Measurements from ENCODE around the gene LACC1. TPM values are rescaled to one million over a fixed set of nuclear protein-coding genes. Genes with fewer than 3 reads are reported as not detected.

Gene LACC1
- total RNA-seq = 1 to 10 TPM in 2 of 4 donors, under 1 TPM in 2; 0.71 to 4.5 (median 1.7) TPM

- H3K4me1 ChIP-seq = peaks cover 4 to 6% of the 10 kb centered on the region in 2 donors
- no peaks in the 10 kb centered on the region for H3K9me3 ChIP-seq
- TF ChIP-seq CTCF (IDR thresholded peaks at IDR 0.05 in 4 of 5, conservative IDR thresholded peaks at IDR 0.05 in 1 of 5) = no peak
- TF ChIP-seq POLR2A (IDR thresholded peaks at IDR 0.05) = no peak
- in situ Hi-C loops (cut with MboI; ENCODE audit: low sequenced_read_pairs in 4 of 4) = loop anchor here in 1 of 4 donors (10.0 kb wide), 1 partner anchor 905 kb away; no protein-coding TSS in a partner anchor
- DNase-seq (peak in 1 of 2 donors; percentile 23), ATAC-seq (peak; percentile 16 to 28)
- intact Hi-C loops (cut with DNase I; ENCODE audit: low total_unique reads) = loop anchor here (5.0 to 10.0 kb wide), 4 partner anchors 575 to 907 kb away; partner anchors contain the start of gene DNAJC15
- peak within 1 kb of the TSS; percentile 85 to 90 (median 88) for H3K27ac ChIP-seq
- no peaks in the 10 kb centered on the region for H3K27me3 ChIP-seq
- H3K36me3 ChIP-seq = no peaks in the 10 kb centered on the region
- peak within 1 kb of the TSS; percentile 87 to 97 (median 94) for H3K4me3 ChIP-seq
Measured at GRCh38 chr13:43879755-43880181, at the start of gene LACC1. Gene LACC1 (plus strand): TSS chr13:43879904. CDS start chr13:43880986, 1,082 bp downstream.

GRCh38 chr13:43830497-43830881, 49.2 kb upstream of the LACC1 start:
- Histone ChIP-seq H3K9me3 (no peaks in the 10 kb centered on the region), H3K4me1 (no peaks in the 10 kb centered on the region), H3K4me3 (no peak overlapping the region), H3K36me3 (no peaks in the 10 kb centered on the region), H3K27ac (no peak overlapping the region), H3K27me3 (no peaks in the 10 kb centered on the region)
- no peak for ATAC-seq
- intact Hi-C loops (cut with DNase I; ENCODE audit: low total_unique reads) (no loop called here), in situ Hi-C loops (cut with MboI; ENCODE audit: low sequenced_read_pairs in 4 of 4) (no loop called here)
- TF ChIP-seq CTCF (IDR thresholded peaks at IDR 0.05 in 4 of 5, conservative IDR thresholded peaks at IDR 0.05 in 1 of 5) (no peak), POLR2A (IDR thresholded peaks at IDR 0.05) (no peak)
- DNase-seq = no peak

- no peaks in the 10 kb centered on the region for H3K4me1 ChIP-seq
- TF ChIP-seq POLR2A (IDR thresholded peaks at IDR 0.05) (no peak), CTCF (IDR thresholded peaks at IDR 0.05 in 4 of 5, conservative IDR thresholded peaks at IDR 0.05 in 1 of 5) (no peak)
- H3K4me3 ChIP-seq = no peak overlapping the region
- in situ Hi-C loops (cut with MboI; ENCODE audit: low sequenced_read_pairs in 4 of 4) = no loop called here
- H3K27ac ChIP-seq = no peak overlapping the region
- no peaks in the 10 kb centered on the region for H3K27me3 ChIP-seq
- no peaks in the 10 kb centered on the region for H3K36me3 ChIP-seq
- ATAC-seq (no peak), DNase-seq (no peak)
- intact Hi-C loops (cut with DNase I; ENCODE audit: low total_unique reads) = no loop called here
- no peaks in the 10 kb centered on the region for H3K9me3 ChIP-seq
Measured at GRCh38 chr13:43831088-43831487, 48.6 kb upstream of the LACC1 start.

- no peak overlapping the region for H3K27ac ChIP-seq
- ATAC-seq (no peak), DNase-seq (no peak)
- no peaks in the 10 kb centered on the region for H3K27me3 ChIP-seq
- intact Hi-C loops (cut with DNase I; ENCODE audit: low total_unique reads) = no loop called here
- no peaks in the 10 kb centered on the region for H3K9me3 ChIP-seq
- H3K4me1 ChIP-seq = no peaks in the 10 kb centered on the region
- in situ Hi-C loops (cut with MboI; ENCODE audit: low sequenced_read_pairs in 4 of 4) = no loop called here
- TF ChIP-seq CTCF (IDR thresholded peaks at IDR 0.05 in 4 of 5, conservative IDR thresholded peaks at IDR 0.05 in 1 of 5) (no peak), POLR2A (IDR thresholded peaks at IDR 0.05) (no peak)
- no peaks in the 10 kb centered on the region for H3K36me3 ChIP-seq
- no peak overlapping the region for H3K4me3 ChIP-seq
Measured at GRCh38 chr13:43835701-43836100, 44.0 kb upstream of the LACC1 start.

- ATAC-seq (no peak), DNase-seq (no peak)
- in situ Hi-C loops (cut with MboI; ENCODE audit: low sequenced_read_pairs in 4 of 4) = no loop called here
- no peak overlapping the region for H3K4me3 ChIP-seq
- TF ChIP-seq POLR2A (IDR thresholded peaks at IDR 0.05) (no peak), CTCF (IDR thresholded peaks at IDR 0.05 in 4 of 5, conservative IDR thresholded peaks at IDR 0.05 in 1 of 5) (no peak)
- intact Hi-C loops (cut with DNase I; ENCODE audit: low total_unique reads) = no loop called here
- no peaks in the 10 kb centered on the region for H3K4me1 ChIP-seq
- no peaks in the 10 kb centered on the region for H3K9me3 ChIP-seq
- H3K27me3 ChIP-seq = no peaks in the 10 kb centered on the region
- H3K27ac ChIP-seq = no peak overlapping the region
- no peaks in the 10 kb centered on the region for H3K36me3 ChIP-seq
Measured at GRCh38 chr13:43838909-43839308, 40.8 kb upstream of the LACC1 start.
